ENCODE data around the gene CNIH1.
"Not testable (repeated sequence)": the region's sequence is repeated elsewhere in the genome, so short reads cannot be mapped to it uniquely, and the experiment has no call there.

The CNIH1 gene

DNA sequence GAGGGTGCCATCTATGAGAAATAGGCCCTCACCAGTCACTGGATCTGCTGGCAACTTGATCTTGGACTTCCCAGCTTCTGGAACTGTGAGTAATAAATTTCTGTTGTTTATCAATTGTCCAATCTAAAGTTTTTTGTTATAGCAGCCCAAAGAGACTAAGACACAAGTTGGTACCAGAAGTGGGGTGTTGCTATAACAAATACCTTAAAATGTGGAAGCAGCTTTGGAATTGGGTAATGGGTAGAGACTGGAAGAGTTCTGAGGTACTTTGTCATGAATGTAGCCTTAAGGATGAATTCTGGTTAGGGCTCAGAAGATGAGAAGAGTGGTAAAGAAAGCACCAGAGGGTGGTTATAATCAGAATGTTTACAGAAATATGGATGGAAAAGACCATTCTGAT, 26.1 kb upstream of the CNIH1 start:
- DNase-seq (ENCODE audit: low read depth in 2 of 2), result no peak

DNA sequence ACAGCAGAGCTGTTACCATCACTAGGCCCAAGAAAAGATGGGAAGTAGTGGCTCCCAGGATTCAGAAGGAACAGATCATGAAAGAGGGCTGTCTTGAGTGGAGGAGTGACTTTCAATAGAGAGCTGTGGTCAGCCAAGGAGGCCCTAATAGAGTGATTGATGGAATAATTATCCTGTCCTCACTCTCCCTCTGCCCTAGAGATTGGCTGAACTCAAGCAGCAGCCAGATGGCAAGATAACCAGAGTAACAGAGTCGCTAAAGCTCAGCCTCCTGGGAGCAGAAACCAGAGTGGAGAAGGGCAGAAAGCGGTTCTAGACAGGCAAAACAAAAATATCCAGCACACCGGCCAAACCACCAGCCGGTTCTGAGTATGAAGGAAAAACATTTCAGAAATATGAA, 24.5 kb upstream of the CNIH1 start:
- DNase-seq (ENCODE audit: low read depth in 2 of 2), result no peak

DNA sequence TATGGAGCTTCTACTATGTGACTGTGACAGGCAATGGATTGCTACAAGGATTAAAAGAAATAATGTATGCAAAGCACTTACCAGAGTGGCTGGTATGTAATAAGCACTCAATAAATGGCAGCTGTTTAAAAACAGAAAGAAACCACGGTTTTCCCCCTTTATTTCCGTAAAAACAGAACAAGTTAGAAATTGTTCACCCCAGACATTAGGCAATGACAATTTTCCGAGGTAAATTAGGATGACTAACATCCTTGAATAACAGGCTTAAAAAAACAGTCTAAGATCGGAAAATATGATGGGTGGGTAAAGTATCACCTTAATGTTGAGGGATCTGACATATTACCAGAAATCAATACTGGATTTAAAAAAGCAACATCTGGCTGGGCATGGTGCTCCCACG, 20.9 kb upstream of the CNIH1 start:
- DNase-seq (ENCODE audit: low read depth in 2 of 2), result no peak

DNA sequence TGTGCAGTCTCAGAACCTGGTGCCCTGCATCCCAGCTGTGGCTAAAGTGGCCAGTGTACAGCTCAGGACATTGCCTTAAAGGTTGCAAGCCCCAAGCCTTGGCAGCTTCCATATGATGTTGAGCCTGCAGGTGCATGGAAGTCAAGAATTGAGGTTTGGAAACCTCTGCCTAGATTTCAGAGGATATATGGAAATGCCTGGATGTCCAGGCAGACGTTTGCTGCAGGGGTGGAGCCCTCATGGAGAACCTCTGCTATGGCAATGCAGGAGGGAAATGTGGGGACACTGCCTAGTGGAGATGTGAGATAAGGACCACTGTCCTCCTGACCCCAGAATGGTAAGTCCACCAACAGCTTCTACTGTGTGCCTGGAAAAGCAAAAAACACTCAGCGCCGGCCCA, 17.9 kb upstream of the CNIH1 start:
- DNase-seq (ENCODE audit: low read depth in 2 of 2), result no peak

DNA sequence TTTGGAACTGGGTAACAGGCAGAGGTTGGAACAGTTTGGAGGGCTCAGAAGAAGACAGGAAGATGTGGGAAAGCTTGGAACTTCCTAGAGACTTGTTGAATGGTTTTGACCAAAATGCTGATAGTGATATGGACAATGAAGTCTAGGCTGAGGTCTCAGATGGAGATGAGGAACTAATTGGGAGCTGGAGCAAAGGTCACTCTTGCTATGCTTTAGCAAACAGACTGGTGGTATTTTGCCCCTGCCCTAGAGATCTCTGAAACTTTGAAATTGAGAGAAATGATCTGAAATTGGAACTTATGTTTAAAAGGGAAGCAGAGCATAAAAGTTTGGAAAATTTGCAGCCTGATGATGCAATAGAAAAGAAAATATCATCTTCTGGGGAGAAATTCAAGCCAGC, 17.4 kb upstream of the CNIH1 start:
- not testable (repeated sequence) for DNase-seq (ENCODE audit: low read depth in 2 of 2)

DNA sequence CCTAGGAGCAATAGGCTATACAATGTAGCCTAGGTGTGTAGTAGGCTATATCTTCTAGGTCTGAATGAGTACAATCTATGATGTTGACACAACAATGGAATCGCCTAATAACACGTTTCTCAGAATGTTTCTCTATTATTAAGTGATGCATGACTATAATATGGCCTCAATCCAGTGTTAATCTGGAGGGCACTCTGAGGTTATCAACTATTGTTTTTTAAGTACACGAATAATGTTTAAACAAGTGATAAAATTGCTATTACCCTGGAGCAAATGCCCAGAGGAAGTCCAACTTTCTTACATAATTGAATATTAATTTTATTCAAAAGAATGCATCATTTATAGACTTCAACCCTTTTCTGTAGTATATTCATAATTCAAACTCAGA, 16.4 kb upstream of the CNIH1 start:
- DNase-seq (ENCODE audit: low read depth in 2 of 2), result no peak

DNA sequence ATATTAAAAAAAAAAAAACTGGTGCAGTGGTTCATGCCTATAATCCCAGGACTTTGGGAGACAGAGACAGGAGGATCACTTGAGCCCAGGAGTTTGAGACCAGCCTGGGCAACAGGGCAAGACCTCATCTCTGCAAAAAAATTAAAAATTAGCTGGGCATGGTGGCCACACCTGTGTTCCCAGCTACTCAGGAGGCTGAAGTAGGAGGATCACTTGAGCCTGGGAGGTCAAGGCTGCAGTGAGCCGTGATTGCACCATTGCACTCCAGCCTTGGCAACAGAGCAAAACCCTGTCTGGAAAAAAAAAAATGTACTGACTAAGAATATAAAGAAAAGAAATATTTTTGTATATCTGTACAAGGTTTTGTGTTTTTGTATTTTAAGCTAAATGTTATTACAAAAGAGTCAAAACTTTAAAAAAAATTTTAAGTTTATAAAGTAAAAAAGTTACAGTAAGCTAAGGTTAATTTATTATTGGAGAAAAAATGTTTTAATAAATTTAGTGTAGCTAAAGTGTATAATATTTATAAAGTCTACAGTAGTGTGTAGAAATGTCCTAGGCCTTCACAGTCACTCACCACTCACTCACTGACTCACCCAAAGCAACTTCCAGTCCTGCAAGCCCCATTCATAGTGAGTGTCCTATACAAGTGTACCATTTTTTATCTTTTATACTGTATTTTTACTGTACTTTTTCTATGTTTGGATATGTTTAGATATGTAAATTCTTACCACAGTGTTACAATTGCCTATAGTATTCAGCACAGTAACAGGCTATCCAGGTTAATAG, 15.8 kb upstream of the CNIH1 start:
- not testable (repeated sequence) for DNase-seq (ENCODE audit: low read depth in 2 of 2)

DNA sequence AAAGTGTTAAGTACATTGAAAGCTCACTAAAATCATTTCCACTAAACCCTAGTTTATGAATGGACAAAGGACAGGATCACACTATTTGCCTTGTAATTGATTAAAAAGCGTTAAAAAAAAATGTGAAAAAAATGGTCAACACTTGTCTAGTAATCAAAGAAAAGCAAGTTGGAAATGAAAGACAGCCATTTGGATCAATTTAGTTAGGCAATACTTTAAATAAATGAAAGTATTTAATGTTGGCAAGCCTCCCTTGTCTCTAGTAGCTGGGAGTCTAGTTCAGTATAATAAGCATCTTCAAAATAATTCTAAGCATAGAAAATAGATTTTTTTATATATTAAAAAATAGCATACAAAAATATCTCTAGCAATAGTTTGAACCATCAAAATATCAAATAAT, 14.2 kb upstream of the CNIH1 start:
- no peak for DNase-seq (ENCODE audit: low read depth in 2 of 2)

DNA sequence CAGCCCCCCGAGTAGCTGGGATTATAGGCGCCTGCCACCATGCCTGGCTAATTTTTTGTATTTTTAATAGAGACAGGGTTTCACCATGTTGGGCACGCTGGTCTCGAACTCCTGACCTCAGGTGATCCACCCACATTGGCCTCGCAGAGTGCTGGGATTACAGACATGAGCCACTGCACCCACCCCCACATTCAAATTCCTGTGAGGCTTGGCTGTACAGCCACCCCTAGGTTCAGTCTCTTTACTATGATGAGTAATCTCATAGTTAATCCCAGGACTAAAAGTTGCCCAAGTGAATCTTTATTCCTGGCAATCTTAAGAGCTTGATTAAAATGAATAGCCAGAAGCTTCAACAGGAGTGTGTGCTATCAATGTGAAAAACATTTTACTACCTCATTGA, 12.8 kb upstream of the CNIH1 start:
- not testable (repeated sequence) for DNase-seq (ENCODE audit: low read depth in 2 of 2)

DNA sequence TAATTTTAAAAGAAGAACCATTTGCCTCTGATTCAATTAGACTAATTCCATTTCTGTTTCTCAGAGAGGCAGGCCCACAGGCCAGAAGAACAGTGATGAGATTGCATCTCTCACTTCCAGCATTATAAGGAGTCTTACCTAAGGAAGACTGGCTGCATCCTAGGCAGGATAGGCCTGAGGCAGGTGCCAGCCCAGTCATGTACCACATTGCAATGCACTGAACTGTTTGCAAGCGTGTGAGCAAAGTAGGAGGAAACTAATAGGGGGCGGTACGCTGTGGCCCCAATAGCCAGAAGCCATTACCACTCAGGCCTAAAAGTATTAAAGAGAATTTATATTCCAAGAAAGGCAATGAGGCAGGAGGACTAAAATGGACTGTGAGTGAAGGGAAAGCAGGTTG, 12.1 kb upstream of the CNIH1 start:
- DNase-seq (ENCODE audit: low read depth in 2 of 2), result no peak

DNA sequence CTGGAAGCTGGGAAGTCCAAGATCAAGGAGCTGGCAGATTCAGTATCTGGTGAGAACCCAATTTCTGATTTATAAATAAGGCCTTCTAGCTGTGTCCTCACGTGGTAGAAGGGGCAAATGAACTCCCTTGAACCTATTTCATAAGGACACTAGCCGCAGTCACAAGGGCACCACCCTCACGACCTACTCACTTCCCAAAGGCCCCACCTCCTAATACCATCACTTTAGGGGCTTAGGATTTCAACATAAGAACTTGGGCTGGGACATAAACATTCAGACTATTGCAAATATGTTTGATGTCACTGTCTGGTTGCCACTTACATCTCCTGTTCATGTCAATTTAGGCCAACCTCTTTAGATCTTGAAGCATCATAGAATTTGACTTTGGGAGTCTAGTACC, 10.8 kb upstream of the CNIH1 start:
- DNase-seq (ENCODE audit: low read depth in 2 of 2), result no peak

DNA sequence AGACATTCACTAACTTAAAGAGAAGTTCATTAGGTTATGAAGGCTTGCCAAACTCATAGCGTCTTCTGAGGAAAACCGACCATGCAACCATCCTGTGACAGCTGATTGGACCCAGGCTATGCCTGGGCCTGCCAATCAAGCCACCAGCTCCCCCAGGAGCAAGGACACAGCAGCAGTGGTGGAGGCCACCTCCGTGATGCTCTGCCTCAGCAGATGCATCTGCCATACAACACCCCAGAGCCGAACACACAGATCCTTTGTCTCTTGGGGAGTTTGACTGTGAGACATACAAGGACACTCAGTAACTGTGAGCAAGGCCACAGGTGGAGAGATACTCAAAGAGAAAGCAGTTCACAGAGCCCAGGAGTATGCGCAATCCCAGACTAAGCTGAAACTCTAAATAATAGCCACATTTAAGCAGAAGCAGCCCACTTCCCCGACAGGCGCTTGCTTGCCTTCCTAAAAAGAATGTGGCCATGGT, 10.0 kb upstream of the CNIH1 start:
- no peak for DNase-seq (ENCODE audit: low read depth in 2 of 2)

DNA sequence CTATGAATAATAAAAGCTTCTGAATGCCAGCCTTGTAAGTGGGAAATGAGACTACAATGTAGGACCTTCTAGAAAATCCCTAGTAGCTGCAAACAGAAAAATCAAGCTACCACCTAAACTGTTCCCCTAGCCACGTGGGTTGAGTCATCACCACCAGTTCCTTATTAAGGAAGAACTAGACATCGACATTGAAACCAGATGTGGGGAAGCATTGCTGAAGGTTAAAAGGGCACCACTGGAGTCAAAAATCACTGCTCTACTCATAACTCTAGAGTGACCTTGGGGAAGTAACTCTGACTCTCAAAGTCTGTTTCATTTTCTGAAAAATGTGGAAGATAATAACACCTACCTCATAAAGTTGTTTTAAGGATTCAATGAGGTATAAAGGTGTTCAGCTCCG, 9.4 kb upstream of the CNIH1 start:
- DNase-seq (ENCODE audit: low read depth in 2 of 2), result no peak

DNA sequence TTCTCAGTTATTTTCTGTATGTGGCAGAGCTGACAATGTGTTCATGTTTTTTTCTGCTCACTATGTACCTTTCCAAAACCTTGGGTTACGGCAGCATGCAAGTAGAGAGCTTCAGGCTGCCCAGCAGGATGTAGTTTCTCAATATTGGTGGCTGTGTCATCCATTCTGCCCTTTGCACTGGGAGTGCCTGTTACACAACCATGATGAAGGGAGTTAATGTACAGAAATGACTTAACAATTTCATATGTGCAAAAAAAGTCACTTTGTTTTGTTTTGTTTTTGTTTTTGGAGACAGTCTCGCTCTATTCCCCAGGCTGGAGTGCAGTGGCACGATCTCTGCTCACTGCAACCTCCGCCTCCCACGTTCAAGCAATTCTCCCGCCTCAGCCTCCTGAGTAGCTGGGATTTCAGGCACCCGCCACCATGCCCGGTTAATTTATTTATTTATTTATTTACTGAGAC, 6.1 kb upstream of the CNIH1 start:
- no peak for DNase-seq (ENCODE audit: low read depth in 2 of 2)

DNA sequence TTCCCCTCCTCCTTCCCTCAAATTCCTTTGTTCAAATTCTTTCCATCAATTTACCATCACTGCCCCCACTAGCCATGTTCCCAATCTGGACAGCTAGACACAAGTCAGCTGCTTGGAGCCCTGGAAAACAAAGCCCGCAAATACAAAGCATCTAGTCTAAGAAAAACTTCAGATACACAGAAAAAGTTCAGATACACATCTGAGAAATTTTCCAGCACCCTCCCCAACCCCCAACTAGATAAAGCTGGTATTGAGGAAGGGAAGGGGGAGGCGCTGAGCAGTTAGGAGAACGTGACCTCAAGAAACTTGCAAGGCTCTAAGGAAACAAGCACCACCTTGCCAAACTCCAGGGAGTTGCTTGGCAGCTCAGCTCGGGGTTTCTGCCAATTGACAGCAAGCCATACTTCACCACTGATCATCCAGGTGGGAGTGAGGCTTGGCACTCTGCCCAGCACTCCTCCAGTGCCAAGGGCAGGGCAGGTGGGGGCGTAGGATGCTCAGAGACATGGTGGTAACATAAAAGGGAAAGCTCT, 5.1 kb upstream of the CNIH1 start:
- DNase-seq (ENCODE audit: low read depth in 2 of 2), result no peak

DNA sequence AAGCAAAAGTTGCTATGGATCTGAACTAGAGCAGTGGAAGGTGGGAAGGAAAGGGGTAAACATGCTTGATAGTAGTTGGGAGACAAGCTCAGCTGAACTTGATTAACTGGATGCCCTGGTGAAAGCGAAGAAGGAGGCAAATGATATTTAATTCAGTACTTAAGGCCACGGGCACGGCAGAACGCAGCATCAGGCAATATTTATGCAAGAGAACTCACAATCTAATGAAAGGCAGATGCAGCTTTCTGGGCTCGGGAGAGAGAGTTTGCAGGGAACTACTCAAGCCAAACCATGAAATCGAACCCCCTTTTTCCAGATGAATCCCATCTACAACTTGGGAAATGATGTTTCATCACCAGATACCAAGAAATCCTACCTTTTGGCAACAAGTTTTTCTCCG, 3.5 kb upstream of the CNIH1 start:
- DNase-seq (ENCODE audit: low read depth in 2 of 2), result no peak

DNA sequence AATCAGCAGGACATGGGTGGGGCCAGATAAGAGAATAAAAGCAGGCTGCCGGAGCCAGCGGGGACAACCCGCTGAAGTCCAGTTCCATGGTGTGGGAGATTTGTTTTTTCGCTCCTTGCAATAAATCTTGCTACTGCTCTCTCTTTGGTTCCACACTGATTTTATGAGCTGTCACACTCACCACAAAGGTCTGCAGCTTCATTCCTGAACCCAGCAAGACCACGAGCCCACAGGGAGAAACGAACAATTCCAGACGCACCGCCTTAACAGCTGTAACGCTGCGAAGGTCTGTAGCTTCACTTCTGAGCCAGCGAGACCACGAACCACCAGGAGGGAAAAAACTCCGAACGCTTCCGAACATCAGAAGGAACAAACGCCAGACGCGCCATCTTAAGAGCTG, 2.8 kb upstream of the CNIH1 start:
- no peak for DNase-seq (ENCODE audit: low read depth in 2 of 2)

DNA sequence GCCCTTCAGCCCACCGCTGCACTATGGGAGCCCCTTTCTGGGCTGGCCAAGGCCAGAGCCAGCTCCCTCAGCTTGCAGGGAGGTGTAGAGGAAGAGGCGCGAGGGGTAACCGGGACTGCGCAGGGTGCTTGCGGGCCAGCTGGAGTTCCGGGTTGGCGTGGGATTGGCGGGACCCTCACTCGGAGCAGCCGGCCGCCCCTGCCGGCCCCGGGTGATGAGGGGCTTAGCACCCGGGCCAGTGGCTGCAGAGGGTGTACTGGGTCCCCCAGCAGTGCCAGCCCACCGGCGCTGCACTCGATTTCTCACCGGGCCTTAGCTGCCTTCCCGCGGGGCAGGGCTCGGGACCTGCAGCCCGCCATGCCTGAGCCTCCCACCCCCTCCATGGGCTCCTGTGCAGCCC, 1.8 kb upstream of the CNIH1 start:
- not testable (repeated sequence) for DNase-seq (ENCODE audit: low read depth in 2 of 2)

DNA sequence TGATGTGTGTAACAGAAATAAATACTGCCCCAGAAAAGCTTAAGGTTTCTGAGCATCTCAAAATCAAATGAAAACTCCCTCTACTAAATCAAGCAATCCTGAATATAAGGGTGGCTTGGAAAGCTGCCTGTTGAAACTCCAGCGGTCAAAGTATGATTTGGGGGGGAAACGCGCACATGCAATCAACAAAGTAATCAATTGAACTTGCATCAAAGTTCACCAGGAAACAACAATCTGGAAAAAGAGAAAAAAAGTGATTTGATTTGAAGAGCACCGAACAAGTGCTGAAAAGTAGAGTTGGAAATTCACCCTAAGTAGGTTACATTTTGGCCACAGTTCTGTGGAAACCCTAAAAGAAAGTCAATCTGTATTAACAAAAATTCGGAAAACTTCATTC, 700 bp downstream of the CNIH1 start:
- DNase-seq (ENCODE audit: low read depth in 2 of 2), result no peak

DNA sequence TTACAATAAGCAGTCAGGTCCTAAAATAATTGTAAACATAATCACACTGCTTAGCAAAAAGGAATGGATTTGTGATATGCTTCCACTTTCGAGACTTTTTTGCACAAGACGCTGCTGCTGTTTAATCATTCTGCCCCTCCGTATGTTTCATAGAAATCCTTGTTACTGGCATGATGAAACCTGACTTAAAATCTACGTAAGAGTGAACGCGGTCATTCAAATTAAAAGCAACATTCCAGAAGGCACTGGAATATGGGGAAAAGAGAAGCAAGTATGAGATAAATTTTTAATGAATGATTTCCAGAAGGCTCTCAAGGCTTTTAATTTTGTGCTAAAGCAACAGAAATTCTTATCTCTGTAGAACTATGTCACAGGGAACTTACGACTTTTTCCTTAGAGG, 1.1 kb downstream of the CNIH1 start:
- no peak for DNase-seq (ENCODE audit: low read depth in 2 of 2)

DNA sequence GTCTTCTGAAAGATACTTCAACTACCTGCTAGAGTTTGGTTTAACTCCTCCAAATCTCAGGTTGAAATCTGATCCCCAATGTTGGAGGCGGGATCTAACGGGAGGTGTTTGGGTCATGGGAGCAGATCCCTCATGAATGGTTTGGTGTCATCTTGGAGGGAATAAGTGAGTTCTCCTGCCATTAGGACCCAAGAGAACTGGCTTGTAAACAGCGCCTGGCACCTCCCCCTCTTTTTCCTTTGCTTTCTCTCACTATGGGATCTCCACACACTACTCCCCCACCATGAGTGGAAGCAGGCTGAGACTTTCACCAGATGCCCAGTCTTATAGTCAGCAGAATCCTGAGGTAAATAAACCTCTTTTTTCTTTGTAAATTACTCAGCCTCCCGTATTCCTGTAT, 2.5 kb downstream of the CNIH1 start:
- DNase-seq (ENCODE audit: low read depth in 2 of 2), result no peak

DNA sequence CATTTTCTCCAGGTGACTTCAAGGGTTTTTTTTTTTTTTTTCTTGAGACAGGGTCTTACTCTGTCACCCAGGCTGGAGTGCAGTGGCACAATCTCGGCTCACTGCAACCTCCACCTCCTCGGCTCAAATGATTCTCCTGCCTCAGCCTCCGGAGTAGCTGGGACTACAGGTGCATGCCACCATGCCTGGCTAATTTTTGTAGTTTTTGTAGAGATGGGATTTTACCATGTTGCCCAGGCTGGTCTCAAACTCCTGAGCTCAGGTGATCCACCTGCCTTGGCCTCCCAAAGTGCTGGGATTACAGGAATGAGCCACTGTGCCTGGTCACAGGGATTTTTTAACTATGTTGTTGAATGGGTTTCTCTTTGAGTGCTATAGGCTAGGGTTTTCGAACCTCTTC, 3.2 kb downstream of the CNIH1 start:
- DNase-seq (ENCODE audit: low read depth in 2 of 2), result not testable (repeated sequence)

DNA sequence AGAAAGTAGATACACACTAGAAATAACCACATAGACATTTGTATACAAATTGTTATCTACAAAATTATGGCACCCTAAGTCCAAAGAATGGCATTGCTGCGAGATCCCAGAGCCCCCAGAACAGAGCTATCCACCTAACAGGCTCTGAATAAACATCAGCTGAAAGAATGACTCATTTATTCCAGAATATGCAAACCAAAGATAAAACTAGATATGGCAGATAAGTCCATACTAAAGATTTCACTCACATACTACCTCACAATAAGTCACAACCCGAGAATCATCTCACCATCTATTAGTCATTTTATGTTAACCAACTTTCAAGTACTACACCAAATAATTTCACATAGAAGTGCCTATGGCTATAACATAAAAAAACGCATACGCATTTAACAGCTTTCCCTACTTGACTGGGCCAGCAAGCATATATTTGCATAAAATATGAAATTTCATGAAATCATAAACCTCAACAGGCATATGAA, 5.6 kb downstream of the CNIH1 start:
- no peak for DNase-seq (ENCODE audit: low read depth in 2 of 2)

DNA sequence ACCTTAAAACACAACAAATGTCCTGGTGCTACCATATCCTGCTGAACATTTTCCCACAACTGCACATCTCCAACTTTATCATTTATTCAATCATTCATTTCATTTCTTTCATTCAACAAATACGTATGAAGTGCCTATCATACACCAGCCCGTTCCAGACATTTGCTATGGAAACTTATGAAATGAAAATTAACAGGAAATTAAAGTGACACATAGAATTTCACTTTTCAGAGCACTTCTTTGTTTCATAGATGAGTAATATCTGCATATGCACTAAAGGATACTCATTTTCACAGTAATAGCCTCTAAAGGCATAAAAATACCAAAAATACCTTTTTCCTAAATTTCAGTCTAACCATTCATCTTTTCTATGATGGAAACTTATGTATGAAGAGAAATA, 12.6 kb downstream of the CNIH1 start:
- no peak for DNase-seq (ENCODE audit: low read depth in 2 of 2)
